GM23338 (cell line): ENCODE data around the gene GALNT15. TPM values are rescaled to one million over a fixed set of nuclear protein-coding genes. Genes with fewer than 3 reads are reported as not detected.

Experiments used
- ATAC-seq: fragments of 200-7000 bp; cut with Tn5 transposase; 3 replicates; pipeline ENCODE4 v1.9.1; 2020
- DNase-seq: peaks from one replicate; pipeline ENCODE4 v3.0.0-alpha.2; 2015; ENCODE audit warnings: low spot score
- H2AFZ ChIP-seq: fragments of 200-600 bp; sonication (generic); 2 replicates; pipeline ENCODE4 v1.8.0; 2016; ENCODE audit warnings: antibody characterized with exemption, mild to moderate bottlenecking, moderate library complexity
- H3F3A ChIP-seq: fragments of 200-600 bp; sonication (generic); replicated peaks from 2 replicates; pipeline ENCODE4 v1.8.0; 2017; ENCODE audit warnings: antibody characterized with exemption, mixed run types, low read depth
- H3K27ac ChIP-seq: fragments of 200-600 bp; sonication (generic); 2 replicates; pipeline ENCODE4 v1.6.1; 2016; ENCODE audit warnings: low read depth
- H3K27me3 ChIP-seq: fragments of 200-600 bp; sonication (generic); 2 replicates; pipeline ENCODE4 v1.8.0; 2016; ENCODE audit warnings: mild to moderate bottlenecking, mixed run types, moderate library complexity; ENCODE audit not compliant: insufficient read depth
- H3K36me3 ChIP-seq: fragments of 200-600 bp; sonication (generic); 2 replicates; pipeline ENCODE4 v1.8.0; 2016; ENCODE audit warnings: mild to moderate bottlenecking; ENCODE audit not compliant: insufficient read depth
- H3K4me1 ChIP-seq: fragments of 200-600 bp; sonication (generic); 2 replicates; pipeline ENCODE4 v1.8.0; 2016; ENCODE audit warnings: mild to moderate bottlenecking, moderate library complexity; ENCODE audit not compliant: insufficient read depth
- H3K4me2 ChIP-seq: fragments of 200-600 bp; sonication (generic); 2 replicates; pipeline ENCODE4 v1.7.1; 2017; ENCODE audit warnings: mixed run types
- H3K4me3 ChIP-seq: fragments of 200-600 bp; sonication (generic); 2 replicates; pipeline ENCODE4 v1.6.1; 2016; ENCODE audit warnings: mixed run types
- H3K79me2 ChIP-seq: fragments of 200-600 bp; sonication (generic); replicated peaks from 2 replicates; pipeline ENCODE4 v1.8.0; 2017; ENCODE audit warnings: mild to moderate bottlenecking; ENCODE audit not compliant: insufficient read depth
- H3K9me2 ChIP-seq: fragments of 200-600 bp; sonication (generic); 2 replicates; pipeline ENCODE4 v1.8.0; 2017; ENCODE audit not compliant: insufficient read depth
- H4K20me1 ChIP-seq: fragments of 200-600 bp; sonication (generic); replicated peaks from 2 replicates; pipeline ENCODE4 v1.8.0; 2017; ENCODE audit warnings: mild to moderate bottlenecking; ENCODE audit not compliant: insufficient read depth
- H3K27ac Mint-ChIP-seq: 2 replicates; pipeline ENCODE4 v1.8.0; 2020; ENCODE audit warnings: inconsistent platforms, mild to moderate bottlenecking, moderate library complexity, mixed read lengths
- H3K27me3 Mint-ChIP-seq: 3 replicates; pipeline ENCODE4 v1.8.0; 2022; ENCODE audit warnings: low read depth, mild to moderate bottlenecking, moderate library complexity, mixed read lengths, inconsistent platforms; ENCODE audit not compliant: insufficient read depth, poor library complexity
- H3K36me3 Mint-ChIP-seq: 3 replicates; pipeline ENCODE4 v1.8.0; 2021; ENCODE audit warnings: low read depth, mild to moderate bottlenecking, inconsistent platforms, moderate library complexity, mixed read lengths
- H3K4me1 Mint-ChIP-seq: 3 replicates; pipeline ENCODE4 v1.8.0; 2020; ENCODE audit warnings: mild to moderate bottlenecking, inconsistent platforms, mixed read lengths
- H3K4me3 Mint-ChIP-seq: 3 replicates; pipeline ENCODE4 v1.8.0; 2021; ENCODE audit warnings: moderate library complexity, mild to moderate bottlenecking, inconsistent platforms, mixed read lengths
- H3K9me3 Mint-ChIP-seq: 3 replicates; pipeline ENCODE4 v1.8.0; 2020; ENCODE audit warnings: moderate library complexity, mild to moderate bottlenecking, inconsistent platforms, mixed read lengths
- CREB1 ChIP-seq: fragments of 250-450 bp; sonication (Bioruptor Pico); IDR thresholded peaks from 2 replicates; pipeline ENCODE4 v1.5.0; 2020; ENCODE audit warnings: low read depth, mild to moderate bottlenecking, moderate library complexity
- EZH2 ChIP-seq: fragments of 200-600 bp; sonication (generic); IDR thresholded peaks from one replicate; pipeline ENCODE4 v1.8.0; 2017; ENCODE audit warnings: antibody characterized with exemption, mild to moderate bottlenecking, low read depth; ENCODE audit not compliant: unreplicated experiment
- EZH2phosphoT487 ChIP-seq: fragments of 200-600 bp; sonication (generic); IDR thresholded peaks from one replicate; pipeline ENCODE4 v1.8.1; 2018; ENCODE audit warnings: antibody characterized with exemption; ENCODE audit not compliant: unreplicated experiment
- JUNB ChIP-seq: IDR thresholded peaks from one replicate; pipeline ENCODE4 v1.6.1; 2016; ENCODE audit warnings: antibody characterized with exemption; ENCODE audit not compliant: unreplicated experiment
- NANOG ChIP-seq: IDR thresholded peaks from 2 replicates; pipeline ENCODE4 v1.6.1; 2016; ENCODE audit warnings: antibody characterized with exemption, borderline replicate concordance
- POLR2AphosphoS5 ChIP-seq: IDR thresholded peaks from 2 replicates; pipeline ENCODE4 v1.6.1; 2016; ENCODE audit warnings: antibody characterized with exemption, low read depth
- STAT1 ChIP-seq: IDR thresholded peaks from one replicate; pipeline ENCODE4 v1.6.1; 2016; ENCODE audit warnings: antibody characterized with exemption; ENCODE audit not compliant: unreplicated experiment
- ZNF114 ChIP-seq: fragments of 250-450 bp; sonication (Bioruptor Pico); IDR thresholded peaks from 2 replicates; pipeline ENCODE4 v1.5.0; 2020; ENCODE audit warnings: mild to moderate bottlenecking, moderate library complexity
- ZNF331 ChIP-seq: fragments of 250-450 bp; sonication (Bioruptor Pico); IDR thresholded peaks from 2 replicates; pipeline ENCODE4 v1.5.0; 2020; ENCODE audit warnings: low read depth, mild to moderate bottlenecking, moderate library complexity
- polyA plus RNA-seq: library from polyadenylated mRNA; unstranded; fragments of >200 nt; fragmentation: Nextera tagmentation; extraction: Ambion mirVana; gene quantifications from 2 replicates; pipeline ENCODE4 v1.2.1, GENCODE V29; 2016
- total RNA-seq: library from RNA; depleted of rRNA; stranded (reverse); fragments of >200 nt; shearing (Covaris generic); gene quantifications from 2 replicates; pipeline ENCODE4 v1.2.3, GENCODE V29; 2014
- TF ChIP-seq, protein P1 (sequence below): IDR thresholded peaks from 2 replicates; pipeline ENCODE4 v1.6.1; 2016; ENCODE audit warnings: antibody characterized with exemption
- TF ChIP-seq, protein P2 (sequence below): IDR thresholded peaks from one replicate; pipeline ENCODE4 v1.6.1; 2018; ENCODE audit warnings: antibody characterized with exemption; ENCODE audit not compliant: unreplicated experiment
- TF ChIP-seq, protein P3 (sequence below): fragments of 250-450 bp; sonication (Bioruptor Pico); IDR thresholded peaks from 2 replicates; pipeline ENCODE4 v1.5.0; 2020; ENCODE audit warnings: mild to moderate bottlenecking, moderate library complexity
- TF ChIP-seq, protein P4 (sequence below), 2 experiments: fragments of 200-600 bp in 1 of 2; sonication (generic) in 1 of 2; conservative IDR thresholded peaks; 2 replicates each; pipeline versions ENCODE4 v1.5.1 to v1.6.1; 2016 to 2017; ENCODE audit warnings: antibody characterized with exemption in 2 of 2, low read depth in 2 of 2, mild to moderate bottlenecking in 2 of 2, moderate library complexity in 1 of 2

GALNT15 gene
- total and polyA plus RNA-seq, 2 experiments from 2014 or later: 0.06 to 0.35 TPM

DNA sequence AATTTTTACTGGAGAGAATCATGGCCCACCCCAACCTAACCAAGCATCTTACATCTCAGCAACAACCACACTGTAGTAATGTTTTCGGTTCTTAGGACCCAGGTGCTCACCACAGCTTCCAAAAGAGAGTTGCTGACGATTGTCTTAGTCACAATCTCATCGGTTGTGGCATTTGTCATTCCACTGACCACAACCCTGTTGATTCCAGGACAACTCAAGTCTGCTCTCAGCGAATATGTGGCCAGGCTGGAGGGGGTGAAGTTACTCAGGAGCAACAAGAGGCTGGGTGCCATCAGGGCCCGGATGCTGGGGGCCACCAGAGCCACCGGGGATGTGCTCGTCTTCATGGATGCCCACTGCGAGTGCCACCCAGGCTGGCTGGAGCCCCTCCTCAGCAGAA is 25.9 kb downstream of the GALNT15 start:
- no peak for DNase-seq
- H3K9me3 Mint-ChIP-seq: no peaks in the 10 kb centered on the region
- ATAC-seq: no peak

More for the DNA sequence above, 25.9 kb downstream of the GALNT15 start:
- no peaks in the 10 kb centered on the region; the same call in 2 of the 3 replicates for H3K36me3 Mint-ChIP-seq
- Histone ChIP-seq H3K9me2 (0 out of 2 replicates have a peak, but pooled peaks cover 6% of the 10 kb centered on the region), H3K4me3 (no peak overlapping the region), H3K4me2 (no peak overlapping the region), H3K79me2 (no peaks in the 10 kb centered on the region), H3K4me1 (peaks cover 5% of the 10 kb centered on the region), H2AFZ (no peak overlapping the region), H3K27ac (no peak overlapping the region), H3K27me3 (no peaks in the 10 kb centered on the region), H4K20me1 (no peaks in the 10 kb centered on the region), H3F3A (no peaks in the 10 kb centered on the region), H3K36me3 (no peaks in the 10 kb centered on the region)
- H3K4me3 Mint-ChIP-seq: no peak overlapping the region
- peaks cover 4% of the 10 kb centered on the region for H3K27me3 Mint-ChIP-seq
- H3K27ac Mint-ChIP-seq: no peak overlapping the region
- peaks cover 13% of the 10 kb centered on the region; the same call in 2 of the 3 replicates for H3K4me1 Mint-ChIP-seq
- TF ChIP-seq CREB1 (no peak), JUNB (no peak), POLR2AphosphoS5 (no peak), EZH2 (no peak), ZNF114 (no peak), STAT1 (no peak), NANOG (no peak), ZNF331 (CRISPR knock-in tag) (no peak), EZH2phosphoT487 (no peak)
- TF ChIP-seq, protein P1, sequence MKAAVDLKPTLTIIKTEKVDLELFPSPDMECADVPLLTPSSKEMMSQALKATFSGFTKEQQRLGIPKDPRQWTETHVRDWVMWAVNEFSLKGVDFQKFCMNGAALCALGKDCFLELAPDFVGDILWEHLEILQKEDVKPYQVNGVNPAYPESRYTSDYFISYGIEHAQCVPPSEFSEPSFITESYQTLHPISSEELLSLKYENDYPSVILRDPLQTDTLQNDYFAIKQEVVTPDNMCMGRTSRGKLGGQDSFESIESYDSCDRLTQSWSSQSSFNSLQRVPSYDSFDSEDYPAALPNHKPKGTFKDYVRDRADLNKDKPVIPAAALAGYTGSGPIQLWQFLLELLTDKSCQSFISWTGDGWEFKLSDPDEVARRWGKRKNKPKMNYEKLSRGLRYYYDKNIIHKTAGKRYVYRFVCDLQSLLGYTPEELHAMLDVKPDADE: no peak
- TF ChIP-seq, protein P2, sequence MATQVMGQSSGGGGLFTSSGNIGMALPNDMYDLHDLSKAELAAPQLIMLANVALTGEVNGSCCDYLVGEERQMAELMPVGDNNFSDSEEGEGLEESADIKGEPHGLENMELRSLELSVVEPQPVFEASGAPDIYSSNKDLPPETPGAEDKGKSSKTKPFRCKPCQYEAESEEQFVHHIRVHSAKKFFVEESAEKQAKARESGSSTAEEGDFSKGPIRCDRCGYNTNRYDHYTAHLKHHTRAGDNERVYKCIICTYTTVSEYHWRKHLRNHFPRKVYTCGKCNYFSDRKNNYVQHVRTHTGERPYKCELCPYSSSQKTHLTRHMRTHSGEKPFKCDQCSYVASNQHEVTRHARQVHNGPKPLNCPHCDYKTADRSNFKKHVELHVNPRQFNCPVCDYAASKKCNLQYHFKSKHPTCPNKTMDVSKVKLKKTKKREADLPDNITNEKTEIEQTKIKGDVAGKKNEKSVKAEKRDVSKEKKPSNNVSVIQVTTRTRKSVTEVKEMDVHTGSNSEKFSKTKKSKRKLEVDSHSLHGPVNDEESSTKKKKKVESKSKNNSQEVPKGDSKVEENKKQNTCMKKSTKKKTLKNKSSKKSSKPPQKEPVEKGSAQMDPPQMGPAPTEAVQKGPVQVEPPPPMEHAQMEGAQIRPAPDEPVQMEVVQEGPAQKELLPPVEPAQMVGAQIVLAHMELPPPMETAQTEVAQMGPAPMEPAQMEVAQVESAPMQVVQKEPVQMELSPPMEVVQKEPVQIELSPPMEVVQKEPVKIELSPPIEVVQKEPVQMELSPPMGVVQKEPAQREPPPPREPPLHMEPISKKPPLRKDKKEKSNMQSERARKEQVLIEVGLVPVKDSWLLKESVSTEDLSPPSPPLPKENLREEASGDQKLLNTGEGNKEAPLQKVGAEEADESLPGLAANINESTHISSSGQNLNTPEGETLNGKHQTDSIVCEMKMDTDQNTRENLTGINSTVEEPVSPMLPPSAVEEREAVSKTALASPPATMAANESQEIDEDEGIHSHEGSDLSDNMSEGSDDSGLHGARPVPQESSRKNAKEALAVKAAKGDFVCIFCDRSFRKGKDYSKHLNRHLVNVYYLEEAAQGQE: no peak
- TF ChIP-seq, protein P3, sequence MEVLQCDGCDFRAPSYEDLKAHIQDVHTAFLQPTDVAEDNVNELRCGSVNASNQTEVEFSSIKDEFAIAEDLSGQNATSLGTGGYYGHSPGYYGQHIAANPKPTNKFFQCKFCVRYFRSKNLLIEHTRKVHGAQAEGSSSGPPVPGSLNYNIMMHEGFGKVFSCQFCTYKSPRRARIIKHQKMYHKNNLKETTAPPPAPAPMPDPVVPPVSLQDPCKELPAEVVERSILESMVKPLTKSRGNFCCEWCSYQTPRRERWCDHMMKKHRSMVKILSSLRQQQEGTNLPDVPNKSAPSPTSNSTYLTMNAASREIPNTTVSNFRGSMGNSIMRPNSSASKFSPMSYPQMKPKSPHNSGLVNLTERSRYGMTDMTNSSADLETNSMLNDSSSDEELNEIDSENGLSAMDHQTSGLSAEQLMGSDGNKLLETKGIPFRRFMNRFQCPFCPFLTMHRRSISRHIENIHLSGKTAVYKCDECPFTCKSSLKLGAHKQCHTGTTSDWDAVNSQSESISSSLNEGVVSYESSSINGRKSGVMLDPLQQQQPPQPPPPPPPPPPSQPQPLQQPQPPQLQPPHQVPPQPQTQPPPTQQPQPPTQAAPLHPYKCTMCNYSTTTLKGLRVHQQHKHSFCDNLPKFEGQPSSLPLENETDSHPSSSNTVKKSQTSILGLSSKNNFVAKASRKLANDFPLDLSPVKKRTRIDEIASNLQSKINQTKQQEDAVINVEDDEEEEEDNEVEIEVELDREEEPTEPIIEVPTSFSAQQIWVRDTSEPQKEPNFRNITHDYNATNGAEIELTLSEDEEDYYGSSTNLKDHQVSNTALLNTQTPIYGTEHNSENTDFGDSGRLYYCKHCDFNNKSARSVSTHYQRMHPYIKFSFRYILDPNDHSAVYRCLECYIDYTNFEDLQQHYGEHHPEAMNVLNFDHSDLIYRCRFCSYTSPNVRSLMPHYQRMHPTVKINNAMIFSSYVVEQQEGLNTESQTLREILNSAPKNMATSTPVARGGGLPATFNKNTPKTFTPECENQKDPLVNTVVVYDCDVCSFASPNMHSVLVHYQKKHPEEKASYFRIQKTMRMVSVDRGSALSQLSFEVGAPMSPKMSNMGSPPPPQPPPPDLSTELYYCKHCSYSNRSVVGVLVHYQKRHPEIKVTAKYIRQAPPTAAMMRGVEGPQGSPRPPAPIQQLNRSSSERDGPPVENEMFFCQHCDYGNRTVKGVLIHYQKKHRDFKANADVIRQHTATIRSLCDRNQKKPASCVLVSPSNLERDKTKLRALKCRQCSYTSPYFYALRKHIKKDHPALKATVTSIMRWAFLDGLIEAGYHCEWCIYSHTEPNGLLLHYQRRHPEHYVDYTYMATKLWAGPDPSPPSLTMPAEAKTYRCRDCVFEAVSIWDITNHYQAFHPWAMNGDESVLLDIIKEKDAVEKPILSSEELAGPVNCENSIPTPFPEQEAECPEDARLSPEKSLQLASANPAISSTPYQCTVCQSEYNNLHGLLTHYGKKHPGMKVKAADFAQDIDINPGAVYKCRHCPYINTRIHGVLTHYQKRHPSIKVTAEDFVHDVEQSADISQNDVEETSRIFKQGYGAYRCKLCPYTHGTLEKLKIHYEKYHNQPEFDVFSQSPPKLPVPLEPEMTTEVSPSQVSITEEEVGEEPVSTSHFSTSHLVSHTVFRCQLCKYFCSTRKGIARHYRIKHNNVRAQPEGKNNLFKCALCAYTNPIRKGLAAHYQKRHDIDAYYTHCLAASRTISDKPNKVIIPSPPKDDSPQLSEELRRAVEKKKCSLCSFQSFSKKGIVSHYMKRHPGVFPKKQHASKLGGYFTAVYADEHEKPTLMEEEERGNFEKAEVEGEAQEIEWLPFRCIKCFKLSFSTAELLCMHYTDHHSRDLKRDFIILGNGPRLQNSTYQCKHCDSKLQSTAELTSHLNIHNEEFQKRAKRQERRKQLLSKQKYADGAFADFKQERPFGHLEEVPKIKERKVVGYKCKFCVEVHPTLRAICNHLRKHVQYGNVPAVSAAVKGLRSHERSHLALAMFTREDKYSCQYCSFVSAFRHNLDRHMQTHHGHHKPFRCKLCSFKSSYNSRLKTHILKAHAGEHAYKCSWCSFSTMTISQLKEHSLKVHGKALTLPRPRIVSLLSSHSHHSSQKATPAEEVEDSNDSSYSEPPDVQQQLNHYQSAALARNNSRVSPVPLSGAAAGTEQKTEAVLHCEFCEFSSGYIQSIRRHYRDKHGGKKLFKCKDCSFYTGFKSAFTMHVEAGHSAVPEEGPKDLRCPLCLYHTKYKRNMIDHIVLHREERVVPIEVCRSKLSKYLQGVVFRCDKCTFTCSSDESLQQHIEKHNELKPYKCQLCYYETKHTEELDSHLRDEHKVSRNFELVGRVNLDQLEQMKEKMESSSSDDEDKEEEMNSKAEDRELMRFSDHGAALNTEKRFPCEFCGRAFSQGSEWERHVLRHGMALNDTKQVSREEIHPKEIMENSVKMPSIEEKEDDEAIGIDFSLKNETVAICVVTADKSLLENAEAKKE (CRISPR knock-in tag): no peak
- TF ChIP-seq, protein P4, sequence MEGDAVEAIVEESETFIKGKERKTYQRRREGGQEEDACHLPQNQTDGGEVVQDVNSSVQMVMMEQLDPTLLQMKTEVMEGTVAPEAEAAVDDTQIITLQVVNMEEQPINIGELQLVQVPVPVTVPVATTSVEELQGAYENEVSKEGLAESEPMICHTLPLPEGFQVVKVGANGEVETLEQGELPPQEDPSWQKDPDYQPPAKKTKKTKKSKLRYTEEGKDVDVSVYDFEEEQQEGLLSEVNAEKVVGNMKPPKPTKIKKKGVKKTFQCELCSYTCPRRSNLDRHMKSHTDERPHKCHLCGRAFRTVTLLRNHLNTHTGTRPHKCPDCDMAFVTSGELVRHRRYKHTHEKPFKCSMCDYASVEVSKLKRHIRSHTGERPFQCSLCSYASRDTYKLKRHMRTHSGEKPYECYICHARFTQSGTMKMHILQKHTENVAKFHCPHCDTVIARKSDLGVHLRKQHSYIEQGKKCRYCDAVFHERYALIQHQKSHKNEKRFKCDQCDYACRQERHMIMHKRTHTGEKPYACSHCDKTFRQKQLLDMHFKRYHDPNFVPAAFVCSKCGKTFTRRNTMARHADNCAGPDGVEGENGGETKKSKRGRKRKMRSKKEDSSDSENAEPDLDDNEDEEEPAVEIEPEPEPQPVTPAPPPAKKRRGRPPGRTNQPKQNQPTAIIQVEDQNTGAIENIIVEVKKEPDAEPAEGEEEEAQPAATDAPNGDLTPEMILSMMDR (conservative IDR thresholded peaks at IDR 0.05; ENCODE audit: low read depth in 2 of 2): no peak
